ENCODE measurements around the gene C1GALT1C1. TPM values are rescaled to one million over a fixed set of nuclear protein-coding genes. Genes with fewer than 3 reads are reported as not detected.

Gene C1GALT1C1
- total RNA-seq, 1 experiment from 2014 or later, result 15.4 TPM

DNA sequence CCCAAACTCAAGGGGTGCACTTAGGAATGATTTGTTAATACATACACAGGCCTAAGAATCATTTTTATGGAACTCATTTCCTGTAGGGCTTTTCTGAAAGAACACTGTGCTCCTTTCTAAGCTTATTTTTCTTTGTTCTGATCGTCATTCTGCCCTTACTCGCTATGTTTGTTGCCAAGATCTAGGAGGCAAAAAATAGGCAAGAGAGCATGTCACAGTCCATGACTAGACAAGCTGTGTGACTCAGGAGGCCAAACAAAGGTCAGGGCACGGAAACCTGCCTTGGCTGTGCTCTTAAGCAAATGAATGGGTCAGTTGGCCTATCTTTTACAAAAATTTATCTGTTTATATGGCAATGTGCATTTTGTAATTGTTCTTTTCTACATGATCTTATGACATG lies 42.5 kb upstream of the C1GALT1C1 start:
- ChIA-PET POLR2A (no interaction called here), CTCF (no interaction called here), RAD21 (ENCODE audit: low non-redundant PET in 1 of 2, low total read pairs in 2 of 2, uncharacterized antibody in 2 of 2, unreplicated experiment in 2 of 2) (no interaction called here)
- Histone ChIP-seq H3K79me2 (ENCODE audit: insufficient read depth, low read length) (no peaks in the 10 kb centered on the region), H3K4me1 (ENCODE audit: control insufficient read depth in 1 of 2, insufficient read depth in 2 of 2, low read length in 2 of 2) (peaks cover 0 to 13% of the 10 kb centered on the region in 2 experiments; a peak in 2 of 4 replicates), H3K4me2 (ENCODE audit: low read length) (peak overlapping the region; percentile 45), H3K36me3 (ENCODE audit: control insufficient read depth in 1 of 2, insufficient read depth in 2 of 2, low read length in 2 of 2) (no peaks in the 10 kb centered on the region), H4K20me1 (ENCODE audit: insufficient read depth) (no peaks in the 10 kb centered on the region), H3K9me2 (ENCODE audit: insufficient read depth) (no peaks in the 10 kb centered on the region), H3K4me3 (replicated peaks in 1 of 2; ENCODE audit: low read depth in 1 of 2, low read length in 2 of 2) (no peak overlapping the region), H3K27ac (ENCODE audit: low read depth, low read length) (no peak overlapping the region), H3K9ac (ENCODE audit: low read length) (peak overlapping the region; percentile 2; the same call in 1 of the 2 replicates), H2AFZ (ENCODE audit: low read depth, low read length, poor library complexity, severe bottlenecking) (peak overlapping the region; percentile 42), H3K27me3 (ENCODE audit: insufficient read depth, low read length) (no peaks in the 10 kb centered on the region), H3K9me3 (ENCODE audit: control insufficient read depth in 1 of 2, insufficient read depth in 1 of 2, low read depth in 1 of 2, low read length in 2 of 2) (no peaks in the 10 kb centered on the region)
- intact Hi-C loops (cut with micrococcal nuclease), result no loop called here
- BruUV-seq (replicated peaks), result no TSS peak
- TF ChIP-seq POLR2A (IDR thresholded peaks at IDR 0.05; ENCODE audit: borderline replicate concordance, extremely low read depth, insufficient read depth, insufficient read length), result no peak
- 0 out of 2 replicates have a peak, but pooled peaks have one; percentile 36 for TF ChIP-seq FOSL1 (IDR thresholded peaks at IDR 0.05; ENCODE audit: low read depth)
- peak; percentile 26 for TF ChIP-seq JUND (IDR thresholded peaks at IDR 0.05)
- TF ChIP-seq CBX3 (IDR thresholded peaks at IDR 0.05; ENCODE audit: low read depth), result peak; percentile 22; the same call in 1 of the 2 replicates
- peak; percentile 24; the same call in 1 of the 2 replicates for TF ChIP-seq SP1 (IDR thresholded peaks at IDR 0.05; ENCODE audit: low read depth)
- no peak for TF ChIP-seq EZH2phosphoT487 (IDR thresholded peaks at IDR 0.05; ENCODE audit: borderline replicate concordance)
- no peak for ATAC-seq
- peak; percentile 1 for DNase-seq (ENCODE audit: low read depth, low spot score)

GRCh38 chrX:120671963-120672362 lies 42.1 kb upstream of the C1GALT1C1 start:
- H4K20me1 ChIP-seq (ENCODE audit: insufficient read depth), result no peaks in the 10 kb centered on the region
- no peak for DNase-seq (ENCODE audit: low read depth, low spot score)
- no peak for TF ChIP-seq POLR2AphosphoS5 (IDR thresholded peaks at IDR 0.05; ENCODE audit: low read depth, low read length)
- no peak for TF ChIP-seq ZFX (IDR thresholded peaks at IDR 0.05)
- peak overlapping the region; percentile 45 for H3K4me2 ChIP-seq (ENCODE audit: low read length)
- no TSS peak for BruUV-seq (replicated peaks)
- POLR2A ChIA-PET, result no interaction called here
- no peaks in the 10 kb centered on the region for H3K36me3 ChIP-seq (ENCODE audit: control insufficient read depth in 1 of 2, insufficient read depth in 2 of 2, low read length in 2 of 2)
- no peak for ATAC-seq
- H2AFZ ChIP-seq (ENCODE audit: low read depth, low read length, poor library complexity, severe bottlenecking), result peak overlapping the region; percentile 42
- H3K9ac ChIP-seq (ENCODE audit: low read length), result peak overlapping the region; percentile 2; the same call in 1 of the 2 replicates
- intact Hi-C loops (cut with micrococcal nuclease), result no loop called here
- no peak overlapping the region for H3K4me3 ChIP-seq (replicated peaks in 1 of 2; ENCODE audit: low read depth in 1 of 2, low read length in 2 of 2)
- no peaks in the 10 kb centered on the region for H3K79me2 ChIP-seq (ENCODE audit: insufficient read depth, low read length)
- peaks cover 0 to 13% of the 10 kb centered on the region in 2 experiments; a peak in 2 of 4 replicates for H3K4me1 ChIP-seq (ENCODE audit: control insufficient read depth in 1 of 2, insufficient read depth in 2 of 2, low read length in 2 of 2)
- H3K9me3 ChIP-seq (ENCODE audit: control insufficient read depth in 1 of 2, insufficient read depth in 1 of 2, low read depth in 1 of 2, low read length in 2 of 2), result no peaks in the 10 kb centered on the region
- no peaks in the 10 kb centered on the region for H3K27me3 ChIP-seq (ENCODE audit: insufficient read depth, low read length)
- no peaks in the 10 kb centered on the region for H3K9me2 ChIP-seq (ENCODE audit: insufficient read depth)
- H3K27ac ChIP-seq (ENCODE audit: low read depth, low read length), result no peak overlapping the region
- CTCF ChIA-PET, result no interaction called here
- RAD21 ChIA-PET (ENCODE audit: low non-redundant PET in 1 of 2, low total read pairs in 2 of 2, uncharacterized antibody in 2 of 2, unreplicated experiment in 2 of 2), result no interaction called here
